GM18502 (cell line): ENCODE results near the gene GP2.

Source experiments
- ATAC-seq: cut with Tn5 transposase; IDR thresholded peaks from one replicate; pipeline ENCODE4 v1.9.1; 2021; ENCODE audit warnings: mild to moderate bottlenecking; ENCODE audit not compliant: unreplicated experiment, poor library complexity

The GP2 gene

DNA sequence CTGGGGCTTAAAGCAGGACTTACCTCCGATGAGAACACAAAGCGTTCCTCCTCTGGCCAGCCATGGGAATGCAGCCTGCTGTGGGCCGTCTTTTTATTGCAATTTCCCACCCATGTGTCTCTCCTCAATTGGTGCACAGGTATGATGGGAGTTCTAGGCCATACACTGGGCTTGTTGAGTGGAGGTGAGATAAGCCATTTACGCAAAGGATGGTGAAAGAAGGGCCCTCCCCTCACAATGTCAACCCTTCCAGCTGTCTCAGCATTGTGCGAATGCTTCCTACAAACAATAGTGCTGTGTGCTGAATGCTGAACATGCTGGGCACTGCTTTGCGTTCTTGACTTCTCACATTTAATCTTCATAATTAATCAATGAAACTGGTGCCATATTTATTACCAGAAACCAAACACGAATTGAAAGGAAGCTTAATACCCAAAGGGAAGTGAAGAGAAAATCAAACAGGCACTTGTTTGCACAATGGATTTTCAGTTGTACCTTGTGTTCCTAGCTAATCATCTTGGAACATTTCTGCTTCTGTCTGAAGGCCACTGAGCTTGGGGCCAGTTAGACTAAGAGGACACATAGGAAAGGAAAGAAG, at the start of gene GP2:
Gene GP2 (minus strand): TSS at position 70 of the 598 bp plus-strand sequence. CDS start 1,082 bp downstream, outside the sequence.
- no peak for ATAC-seq

DNA sequence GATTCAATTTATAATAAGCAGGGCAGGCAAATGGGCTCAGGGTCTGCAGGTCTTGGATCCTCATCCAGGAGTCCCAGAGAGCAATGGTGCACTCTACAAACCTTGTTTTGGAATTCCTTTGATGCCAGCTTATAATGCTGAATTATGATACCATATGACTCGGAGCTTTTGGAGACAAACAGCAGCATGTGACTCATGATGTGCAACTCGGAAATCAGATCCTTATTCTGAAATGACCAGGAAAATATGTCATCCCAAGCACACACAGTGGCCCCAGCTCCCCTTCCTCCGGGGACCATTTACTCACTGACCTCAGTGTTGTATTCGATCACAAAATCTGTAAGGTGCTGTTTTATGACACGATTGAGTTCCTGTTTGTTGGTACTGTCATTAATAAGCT, 45.4 kb upstream of the GP2 start:
- no peak for ATAC-seq

DNA sequence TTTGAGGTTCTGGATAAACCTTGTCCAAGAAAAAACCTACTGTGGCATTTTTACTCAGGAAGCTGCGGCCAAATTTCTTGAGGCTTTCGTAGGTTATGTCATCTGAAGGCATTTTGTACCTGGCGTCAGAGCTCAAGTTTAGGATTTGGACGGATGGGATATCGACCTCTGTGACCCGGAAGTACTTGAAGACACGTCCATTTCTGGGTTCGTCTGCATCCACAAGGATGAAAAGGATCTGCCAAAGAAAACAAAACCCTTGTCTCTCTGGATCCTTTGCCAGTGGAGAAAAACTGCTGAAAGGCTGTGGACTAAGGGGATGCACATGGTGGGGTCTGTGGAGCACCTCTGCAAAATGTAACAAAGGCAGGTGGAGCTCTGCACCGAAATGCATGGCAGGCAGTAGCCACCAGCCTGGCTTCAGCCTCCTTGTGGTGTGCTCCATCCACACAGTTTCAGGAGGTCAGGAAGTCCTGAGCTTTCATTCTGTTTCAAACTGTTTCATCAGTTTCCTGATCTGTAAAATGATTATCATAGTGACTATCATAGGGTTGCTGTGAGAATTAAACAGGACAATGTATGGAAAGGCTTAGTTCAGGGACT, 42.2 kb upstream of the GP2 start:
- no peak for ATAC-seq

DNA sequence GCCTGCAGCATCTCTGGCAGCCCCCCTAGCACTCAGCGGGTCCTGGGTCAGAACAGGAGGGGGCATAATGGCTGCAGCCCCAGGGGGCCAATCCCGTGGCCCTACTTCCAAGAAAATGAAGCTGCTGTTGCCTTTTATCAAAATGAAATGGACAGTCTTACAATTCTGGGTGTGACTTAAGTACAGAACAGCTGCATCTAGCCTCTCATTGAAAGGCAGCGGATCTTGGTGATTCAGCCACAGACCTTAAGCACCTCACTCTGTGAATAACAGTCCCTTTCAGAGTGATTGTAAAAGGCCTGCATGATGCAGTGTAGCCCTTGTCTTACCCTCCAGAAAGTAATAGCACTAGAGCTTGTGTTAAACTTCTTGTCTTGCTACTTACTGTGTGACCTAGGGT, 36.7 kb upstream of the GP2 start:
- ATAC-seq = no peak

DNA sequence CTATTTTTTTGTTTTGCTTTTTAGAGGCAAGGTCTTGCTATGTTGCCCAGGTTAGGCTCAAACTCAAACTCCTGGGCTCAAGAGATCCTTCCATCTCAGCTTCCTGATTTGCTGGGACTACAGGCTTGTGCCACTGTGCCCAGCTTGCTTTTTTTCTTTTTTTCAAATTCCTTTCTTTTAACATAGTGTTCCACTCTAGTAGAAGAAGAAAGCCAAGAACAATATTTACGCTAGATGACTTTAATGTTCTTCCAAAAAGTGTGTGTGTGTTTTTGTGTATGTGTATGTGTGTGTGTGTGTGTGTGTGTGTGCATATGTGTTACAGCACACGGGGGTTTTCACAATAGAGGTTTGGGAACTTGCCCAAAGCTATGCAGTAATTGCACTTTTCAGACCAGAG, 35.9 kb upstream of the GP2 start:
- no peak for ATAC-seq

DNA sequence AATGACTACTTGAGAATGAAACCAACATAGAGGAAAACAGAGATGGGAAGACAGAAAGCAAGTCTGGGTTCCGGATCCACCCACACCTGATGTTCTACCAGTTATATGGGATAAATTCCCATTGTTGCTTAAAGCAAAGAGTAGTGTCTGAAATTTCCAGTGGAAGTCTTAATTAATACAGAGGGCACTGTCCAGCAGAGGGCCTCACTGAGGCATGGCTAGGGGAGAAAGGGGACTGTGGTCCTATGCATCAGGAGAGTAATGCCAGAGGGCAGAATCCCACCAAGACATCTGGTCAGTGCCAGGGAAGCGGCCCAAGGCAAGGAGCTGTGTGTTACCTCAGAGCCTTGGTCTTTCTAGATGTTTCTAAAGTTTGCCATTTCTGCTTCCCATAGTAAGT, 32.7 kb upstream of the GP2 start:
- no peak for ATAC-seq

DNA sequence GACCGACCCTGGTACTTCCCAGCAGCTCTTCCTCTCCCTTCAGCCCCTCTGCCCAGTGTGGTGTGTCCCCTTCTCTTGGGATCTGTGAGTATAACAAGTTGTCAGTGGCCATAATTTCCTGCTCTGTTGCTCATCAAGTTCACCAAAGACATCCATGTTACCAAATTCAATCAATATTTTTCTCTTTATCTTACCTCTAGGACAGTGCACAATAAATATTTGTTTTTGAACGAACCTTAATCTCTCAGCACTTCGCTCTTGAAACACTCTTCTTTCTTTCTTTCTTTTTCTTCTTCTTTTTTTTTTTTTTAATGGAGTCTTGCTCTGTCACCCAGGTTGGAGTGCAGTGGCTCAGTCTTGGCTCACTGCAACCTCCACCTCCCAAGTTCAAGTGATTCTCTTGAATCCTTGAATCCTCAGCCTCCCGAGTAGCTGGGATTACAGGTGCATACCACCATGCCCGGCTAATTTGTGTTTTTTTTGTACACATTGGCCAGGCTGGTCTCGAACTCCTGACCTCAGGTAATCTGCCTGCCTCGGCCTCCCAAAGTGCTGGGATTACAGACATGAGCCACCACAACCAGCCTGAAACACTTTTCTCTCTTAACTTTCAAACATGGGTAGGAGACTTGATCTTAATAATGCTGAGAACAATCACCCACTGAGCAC, 27.9 kb upstream of the GP2 start:
- ATAC-seq = no peak

DNA sequence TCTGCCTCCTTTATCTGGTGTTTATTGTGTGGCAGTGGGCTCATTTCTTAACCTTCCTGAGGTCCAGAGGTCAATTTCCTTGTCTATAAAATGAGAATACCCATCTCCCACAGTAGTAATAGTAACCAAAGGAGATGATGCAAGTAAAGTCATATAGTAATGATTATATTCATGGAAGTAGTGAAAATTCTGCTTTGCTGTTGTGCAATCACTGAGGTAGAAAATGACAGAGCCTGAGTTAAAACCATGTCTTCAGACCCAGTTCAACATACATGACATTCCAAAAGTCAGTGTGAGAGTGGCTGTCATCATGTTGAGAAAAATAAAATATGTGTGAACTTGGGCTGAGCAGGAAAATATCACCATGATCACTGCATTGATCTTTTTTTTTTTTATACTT, 26.1 kb upstream of the GP2 start:
- ATAC-seq = no peak

DNA sequence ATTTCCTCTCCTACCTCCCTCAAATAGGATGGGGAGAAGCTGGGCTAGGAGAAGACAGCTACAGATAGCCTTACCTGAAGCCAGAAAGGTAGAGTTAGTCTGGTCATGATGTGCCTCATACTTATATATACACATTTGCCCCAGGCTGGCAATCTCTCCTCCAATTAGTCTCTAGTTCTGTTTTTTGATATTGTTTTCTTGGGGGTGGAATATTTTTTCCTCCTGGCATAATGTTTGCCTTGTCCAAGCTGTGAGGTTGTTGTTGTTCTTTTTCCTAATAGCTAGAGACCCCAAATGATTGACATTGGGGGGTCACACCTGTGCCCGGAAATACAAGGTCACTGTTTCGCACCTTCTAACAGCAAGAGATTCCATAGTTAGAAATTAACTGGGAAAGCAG, 25.3 kb upstream of the GP2 start, which contains the start of gene UMOD:
Gene UMOD (minus strand): TSS at position 101 of the 400 bp plus-strand sequence. CDS start 1,978 bp downstream, outside the sequence.
- no peak for ATAC-seq

DNA sequence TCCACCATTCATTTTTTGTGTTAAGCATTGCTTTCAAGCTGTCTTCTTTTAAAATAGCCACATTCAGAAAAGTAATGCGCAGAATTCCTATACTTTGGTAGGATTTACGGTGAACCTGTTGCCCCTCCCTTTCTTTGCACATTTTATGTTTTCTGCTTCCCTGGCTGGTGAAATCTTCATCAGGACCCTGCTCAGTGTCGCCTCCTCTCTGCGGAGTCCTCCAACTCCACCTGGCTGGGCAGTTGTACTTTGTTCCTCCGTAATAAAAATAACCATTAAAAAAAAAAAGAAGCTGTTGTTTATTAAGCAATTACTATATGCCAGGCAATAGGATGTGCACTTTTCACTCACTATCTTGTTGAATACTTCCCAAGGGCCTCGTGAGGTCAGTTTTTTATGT, 22.3 kb upstream of the GP2 start:
- no peak for ATAC-seq

DNA sequence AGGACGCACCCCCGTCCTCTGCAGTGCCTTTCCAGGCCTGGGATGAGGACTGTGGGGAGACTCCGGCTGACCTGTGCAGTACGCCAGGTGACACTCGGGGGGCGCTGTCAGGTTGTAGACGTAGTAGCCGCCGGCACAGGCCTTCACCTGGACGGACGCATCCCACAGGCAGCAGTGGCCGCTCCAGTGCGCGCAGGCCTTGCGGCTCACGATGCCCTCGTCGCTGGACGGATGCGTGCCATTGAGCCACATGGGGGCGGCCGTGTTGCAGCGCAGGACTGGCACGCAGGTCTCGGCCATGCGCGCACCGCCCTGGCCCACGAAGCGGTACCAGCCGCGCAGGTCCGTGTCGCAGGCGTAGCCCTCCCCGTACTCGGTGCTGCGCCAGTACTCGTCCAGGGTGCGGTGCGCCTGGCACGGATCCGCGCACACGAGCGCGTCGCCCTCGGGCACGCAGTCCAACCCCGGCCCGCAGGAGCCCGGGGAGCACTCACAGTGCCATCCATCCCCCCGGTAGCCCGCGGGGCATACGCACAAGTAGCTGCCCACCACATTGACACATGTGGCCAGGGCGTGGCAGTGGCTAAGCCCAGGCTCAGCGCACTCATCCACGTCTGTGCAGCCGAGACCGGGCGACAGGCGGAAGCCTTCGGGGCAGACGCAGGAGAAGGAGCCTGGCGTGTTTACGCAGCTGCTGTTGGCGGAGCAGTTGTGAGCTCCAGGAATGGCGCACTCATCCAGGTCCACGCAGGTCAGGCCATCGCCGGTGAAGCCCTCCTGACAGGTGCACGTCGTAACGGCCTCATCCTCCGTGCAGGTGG, 21.3 kb upstream of the GP2 start:
- ATAC-seq = no peak

DNA sequence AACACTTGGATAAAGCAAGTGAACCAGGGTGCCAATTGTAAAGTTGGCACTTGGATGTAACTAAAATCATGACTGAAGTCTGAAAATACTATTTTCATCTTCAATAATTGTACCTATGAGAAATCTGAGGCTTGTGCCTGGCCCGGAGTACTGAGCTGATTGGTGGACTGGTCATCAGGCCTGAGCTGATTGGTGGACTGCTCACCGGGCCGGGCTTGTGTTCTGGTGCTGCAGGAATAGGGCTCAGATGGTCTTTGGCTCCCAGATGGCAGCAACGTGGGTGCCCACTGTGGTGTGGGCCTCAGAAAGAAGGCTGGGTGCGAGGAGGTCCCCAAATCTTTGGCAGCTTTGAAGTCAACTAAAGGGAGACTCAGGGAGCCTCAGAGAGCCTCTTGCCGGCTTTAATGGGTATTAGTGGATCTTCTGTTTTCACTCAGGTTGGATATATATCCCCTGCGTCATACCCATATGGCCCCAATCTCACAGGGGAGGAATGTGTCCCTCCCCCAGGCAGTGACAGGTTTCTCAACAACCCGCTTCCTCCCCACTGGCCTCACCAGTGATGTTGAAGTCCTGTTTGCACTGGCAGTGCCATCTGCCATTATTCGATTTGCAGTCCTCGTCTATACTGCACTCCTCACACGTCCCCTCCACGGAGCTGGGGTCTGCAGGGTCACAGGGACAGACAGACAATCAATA, 20.5 kb upstream of the GP2 start:
- ATAC-seq = no peak

DNA sequence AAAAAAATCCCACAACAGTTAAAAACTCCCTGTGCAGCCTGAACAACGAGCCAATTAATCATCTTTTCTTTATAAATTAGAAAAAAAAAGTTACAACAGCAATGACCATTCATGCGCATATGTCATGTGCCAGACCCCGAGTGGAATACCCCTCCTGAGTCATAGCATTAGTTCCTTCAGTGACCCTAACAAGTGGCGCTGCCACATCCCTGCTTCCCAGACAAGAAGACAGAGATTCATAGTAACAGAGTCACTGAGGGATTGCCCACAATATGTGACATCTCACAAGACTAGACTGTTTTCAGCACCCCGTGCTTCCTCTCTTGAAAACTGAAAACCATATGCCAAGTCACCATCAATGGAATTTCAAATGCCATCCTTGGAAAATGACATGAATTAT, 17.3 kb upstream of the GP2 start:
- ATAC-seq = no peak

DNA sequence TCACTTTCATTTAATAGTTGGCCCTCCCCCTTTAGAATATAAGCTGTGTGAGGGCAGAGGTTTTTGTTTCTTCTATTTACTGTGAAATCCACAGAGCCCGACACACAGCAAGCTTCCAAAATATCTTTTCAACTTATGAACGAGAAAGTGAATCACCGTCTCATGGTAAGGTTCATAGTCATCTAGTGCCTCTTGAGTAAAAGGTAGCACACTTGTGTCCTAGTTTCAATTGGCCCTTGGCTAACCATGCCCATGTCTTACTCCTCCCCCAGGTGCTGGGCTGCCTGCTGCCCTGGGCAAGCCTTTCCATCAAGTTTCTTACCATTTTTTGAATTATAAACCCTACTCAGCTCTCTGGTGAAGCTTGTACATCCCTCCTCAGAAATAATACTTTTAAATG, 12.4 kb upstream of the GP2 start:
- ATAC-seq = no peak

DNA sequence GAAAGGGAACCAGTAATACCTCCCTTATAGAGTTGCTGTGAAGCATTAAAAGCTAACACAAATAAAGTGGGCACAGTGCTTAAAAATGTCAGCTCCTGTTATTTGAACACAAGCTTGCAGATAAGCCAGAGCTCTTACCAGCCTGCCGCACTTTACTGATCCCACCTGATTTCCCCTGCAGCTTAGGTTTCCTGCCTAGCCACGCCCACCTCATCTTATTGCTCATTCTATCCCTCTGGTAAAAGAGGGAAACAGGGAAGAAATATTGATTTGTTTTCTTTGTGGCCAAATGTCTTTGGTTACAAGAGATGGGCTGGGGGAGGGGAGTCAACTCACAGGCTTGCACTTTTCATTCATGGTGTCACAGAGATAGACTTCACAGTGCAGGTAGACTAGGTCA, 9.6 kb upstream of the GP2 start:
- ATAC-seq = no peak

DNA sequence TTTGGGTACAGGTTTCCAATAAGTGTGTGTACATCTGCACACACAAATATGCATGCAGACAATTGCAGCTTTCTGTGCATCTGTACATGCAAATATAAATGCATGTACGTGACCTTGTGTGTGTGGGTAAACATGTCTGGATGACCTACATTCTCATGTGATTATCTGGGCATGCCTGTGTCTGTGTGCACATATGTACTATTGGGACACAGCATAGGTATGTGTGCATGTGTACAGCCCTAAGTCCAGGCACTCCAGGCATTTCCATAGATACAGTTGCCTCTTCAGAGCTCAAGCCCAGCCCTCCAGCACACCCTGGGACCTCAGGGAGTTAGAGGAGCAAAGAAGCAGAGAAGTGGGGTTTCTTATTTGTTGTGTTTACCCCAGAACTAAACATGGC, 7.1 kb upstream of the GP2 start:
- no peak for ATAC-seq

DNA sequence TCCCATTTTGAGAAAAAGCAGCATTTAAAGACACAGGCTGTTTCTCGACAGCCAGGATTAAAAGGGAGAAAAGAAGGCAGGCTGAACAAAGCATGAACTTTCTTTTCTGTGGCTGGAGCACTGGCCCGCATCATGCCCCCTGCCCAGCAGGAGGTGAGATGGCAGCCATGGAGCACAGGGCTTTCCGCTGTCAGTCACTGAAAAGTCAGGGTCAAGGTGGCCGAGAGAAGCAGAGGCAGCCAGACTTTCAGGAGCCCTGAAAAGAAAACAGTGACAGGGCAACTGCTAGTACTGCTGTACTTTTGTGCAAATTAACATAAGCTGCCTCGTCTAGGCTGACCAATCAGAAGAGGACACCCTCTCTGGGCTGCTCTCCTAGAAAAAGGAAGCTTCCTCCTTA, 5.8 kb upstream of the GP2 start:
- ATAC-seq = no peak

DNA sequence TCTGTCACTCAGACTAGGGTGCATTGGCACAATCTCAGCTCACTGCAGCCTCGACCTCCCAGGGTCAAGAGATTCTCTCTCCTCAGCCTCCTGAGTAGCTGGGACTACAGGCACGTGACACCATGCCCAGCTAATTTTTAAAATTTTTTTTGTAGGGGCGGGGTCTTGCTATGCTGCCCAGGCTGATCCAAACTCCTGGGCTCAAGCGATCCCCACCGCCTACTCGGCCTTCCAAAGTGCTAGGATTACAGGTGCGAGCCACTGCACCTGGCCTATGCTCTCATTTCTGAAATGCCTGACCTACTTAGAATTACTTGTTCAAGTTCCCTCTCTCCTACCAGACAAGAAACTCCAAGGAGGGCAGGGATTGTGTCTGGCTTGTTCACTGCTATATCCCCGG, 5.1 kb upstream of the GP2 start:
- ATAC-seq = no peak

DNA sequence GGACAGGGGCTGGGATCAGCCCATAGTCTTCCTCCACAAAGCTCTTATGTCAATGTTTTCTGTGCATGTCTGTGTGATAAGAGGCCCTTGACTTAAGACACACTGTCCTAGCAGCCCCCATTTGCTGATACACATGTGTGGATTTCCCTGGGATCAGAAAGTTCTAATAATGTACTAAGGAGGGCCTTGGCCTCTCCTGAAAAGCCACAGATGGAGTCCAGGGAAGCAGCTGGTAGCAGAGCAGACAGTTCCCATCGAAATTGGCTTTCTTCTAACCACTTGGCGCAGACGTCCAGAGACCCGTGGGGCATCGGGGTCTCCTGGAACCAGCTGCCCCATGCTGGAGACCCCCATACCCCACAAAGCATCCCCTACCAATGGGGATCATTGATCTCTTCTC, 4.3 kb upstream of the GP2 start:
- ATAC-seq = no peak

DNA sequence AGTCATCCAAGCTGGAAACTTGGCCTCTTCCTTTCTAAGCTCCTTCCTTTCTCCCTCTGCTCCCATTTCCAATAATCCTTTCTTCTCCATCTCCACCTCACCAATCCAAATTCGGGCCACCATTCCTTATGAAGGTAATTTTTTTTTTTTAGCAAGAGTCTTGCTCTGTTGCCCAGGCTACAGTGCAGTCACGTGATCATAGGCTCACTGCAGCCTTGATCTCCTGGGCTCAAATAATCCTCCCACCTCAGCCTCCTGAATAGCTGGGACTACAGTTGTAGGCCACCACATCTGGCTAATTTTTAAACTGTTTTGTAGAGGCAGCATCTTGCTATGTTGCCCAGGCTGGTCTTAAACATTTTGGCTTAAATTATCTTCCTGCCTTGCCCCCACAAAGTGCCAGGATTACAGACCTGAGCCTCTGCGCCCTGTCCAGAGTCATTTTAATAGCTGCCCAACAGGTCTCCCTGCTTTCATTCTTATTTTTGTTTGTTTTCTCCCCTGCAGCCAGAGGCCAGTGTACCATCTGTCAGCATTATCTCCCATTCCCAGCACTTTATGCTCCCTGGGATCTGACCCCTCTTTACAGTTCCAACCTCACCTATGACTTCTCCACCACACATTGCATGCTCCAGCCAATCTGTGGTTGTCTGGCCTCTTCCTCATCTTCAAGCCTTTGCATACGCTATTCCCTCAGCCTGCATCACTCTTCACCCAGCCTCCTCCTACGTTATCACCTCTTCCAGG, 2.3 kb upstream of the GP2 start:
- no peak for ATAC-seq
